Stimulated activated naive CD8-positive, alpha-beta T cell treated with anti-CD3 and anti-CD28 coated beads, Interleukin-15, Interleukin-2, amounts not matched to agents 100 U/mL and 50 U/mL, for 24 hours (primary cell): ENCODE results near the gene LETM1.
A peak's percentile ranks its signal among the peaks of the same experiment; 100 is the strongest.

ENCODE experiments used
- ATAC-seq: fragments of 150-1000 bp; cut with Tn5 transposase; one replicate; pipeline ENCODE4 v1.10.0; 2021
- DNase-seq: peaks from one replicate; pipeline ENCODE4 v3.0.0; 2021

The LETM1 gene

GRCh38 chr4:1872870-1873269 is 16.9 kb upstream of the LETM1 start:
- ATAC-seq (peak; percentile 29), DNase-seq (peak; percentile 24)

GRCh38 chr4:1871471-1872021 is 15.6 kb upstream of the LETM1 start:
- DNase-seq (no peak), ATAC-seq (no peak)

- ATAC-seq (peak; percentile 76), DNase-seq (peak; percentile 95)
Observed at GRCh38 chr4:1870578-1871443, 14.9 kb upstream of the LETM1 start, which contains the start of gene NSD2. Gene NSD2 (plus strand): TSS chr4:1871393. CDS start chr4:1900655, 29,262 bp downstream.

- ATAC-seq, result peak; percentile 53
- peak; percentile 90 for DNase-seq
Observed at GRCh38 chr4:1870328-1870577, 14.3 kb upstream of the LETM1 start.

GRCh38 chr4:1869530-1870327 is 13.8 kb upstream of the LETM1 start:
- no peak for ATAC-seq

GRCh38 chr4:1868912-1869311 is 13.0 kb upstream of the LETM1 start:
- ATAC-seq (no peak), DNase-seq (no peak)

More at GRCh38 chr4:1869530-1870327, 13.8 kb upstream of the LETM1 start:
- DNase-seq, result no peak

GRCh38 chr4:1868293-1868692 is 12.3 kb upstream of the LETM1 start:
- no peak for DNase-seq
- no peak for ATAC-seq

- no peak for ATAC-seq
Observed at GRCh38 chr4:1866189-1866661, 10.3 kb upstream of the LETM1 start.

GRCh38 chr4:1864076-1865008 is 8.4 kb upstream of the LETM1 start:
- ATAC-seq, result no peak

More at GRCh38 chr4:1866189-1866661, 10.3 kb upstream of the LETM1 start:
- no peak for DNase-seq

GRCh38 chr4:1863297-1864033 is 7.5 kb upstream of the LETM1 start:
- DNase-seq (peak; percentile 17), ATAC-seq (no peak)

More at GRCh38 chr4:1864076-1865008, 8.4 kb upstream of the LETM1 start:
- DNase-seq, result no peak

GRCh38 chr4:1862961-1863296 is 7.0 kb upstream of the LETM1 start:
- DNase-seq, result peak; percentile 20
- ATAC-seq, result no peak

GRCh38 chr4:1862055-1862911 is 6.3 kb upstream of the LETM1 start:
- DNase-seq (peak; percentile 58), ATAC-seq (peak; percentile 55)

GRCh38 chr4:1859389-1859753 is 3.4 kb upstream of the LETM1 start:
- ATAC-seq (no peak), DNase-seq (no peak)

- ATAC-seq (no peak), DNase-seq (no peak)
Observed at GRCh38 chr4:1857931-1858330, 2.0 kb upstream of the LETM1 start.

GRCh38 chr4:1856943-1857699 is 1.2 kb upstream of the LETM1 start:
- DNase-seq (peak; percentile 17), ATAC-seq (no peak)

GRCh38 chr4:1855333-1856070 is 454 bp downstream of the LETM1 start:
- peak; percentile 37 for ATAC-seq
- DNase-seq, result peak; percentile 38

- DNase-seq (no peak), ATAC-seq (no peak)
Observed at GRCh38 chr4:1854752-1855151, 1.2 kb downstream of the LETM1 start.

- ATAC-seq (no peak), DNase-seq (no peak)
Observed at GRCh38 chr4:1852904-1853623, 2.9 kb downstream of the LETM1 start.
